NCI-H2171 treated with DMSO at 0.1 percent for 48 hours (cell line): Measurements from ENCODE around the gene CSNK1E.
A peak's percentile ranks its signal among the peaks of the same experiment; 100 is the strongest.

ENCODE experiments used
- DNase-seq: peaks from one replicate; lab custom pipeline; 2025; lab: John Stamatoyannopoulos, UW

CSNK1E gene

DNA sequence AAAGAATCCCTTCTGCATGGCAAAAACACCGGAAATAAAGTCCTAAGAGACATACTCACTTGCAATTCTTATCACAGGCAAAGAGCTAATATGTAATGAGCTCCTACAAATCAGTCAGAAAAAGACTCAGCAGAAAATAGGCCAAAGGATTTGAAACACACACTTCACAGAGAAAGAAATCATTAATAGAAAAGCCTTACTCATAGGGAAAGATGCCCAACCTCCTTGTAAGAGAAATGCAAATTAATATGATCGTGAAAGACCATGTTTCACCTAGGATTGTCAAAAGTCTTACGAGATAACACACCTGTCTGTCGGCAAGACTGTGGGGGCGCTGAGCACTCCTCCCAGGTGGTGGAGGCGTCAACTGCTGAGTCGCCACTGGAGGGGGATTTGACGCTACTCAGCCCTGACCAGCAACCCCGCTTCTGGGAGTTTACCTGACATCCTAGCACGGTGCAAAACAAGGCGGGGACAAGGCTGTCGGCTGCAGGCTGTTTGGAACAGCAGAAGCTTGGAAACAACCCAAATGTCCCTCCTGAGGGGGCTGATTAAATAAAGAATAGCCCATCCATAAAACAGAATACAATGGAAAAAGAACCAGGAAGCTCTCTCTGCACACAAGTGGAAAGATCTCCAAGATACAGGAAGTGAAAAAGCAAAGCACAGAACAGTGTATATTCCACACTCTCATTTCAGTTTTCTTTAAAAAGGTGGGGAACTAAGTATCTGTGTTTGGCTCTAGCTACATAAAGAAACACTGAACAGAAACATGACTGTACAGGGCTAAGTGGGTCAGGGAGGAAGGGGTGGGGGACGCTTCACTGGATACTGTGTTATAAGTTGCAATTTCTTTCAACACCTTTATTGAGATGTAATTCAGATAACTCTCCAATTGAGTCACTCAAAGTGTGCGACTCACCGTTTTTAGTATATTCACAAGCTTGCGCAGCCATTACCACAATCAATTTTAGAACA lies 11.5 kb downstream of the CSNK1E start:
- peak; percentile 33 for DNase-seq

- DNase-seq: no peak
Observed at GRCh38 chr22:38304526-38304925, 12.7 kb downstream of the CSNK1E start.

- no peak for DNase-seq
Observed at GRCh38 chr22:38303974-38304373, 13.3 kb downstream of the CSNK1E start.

DNA sequence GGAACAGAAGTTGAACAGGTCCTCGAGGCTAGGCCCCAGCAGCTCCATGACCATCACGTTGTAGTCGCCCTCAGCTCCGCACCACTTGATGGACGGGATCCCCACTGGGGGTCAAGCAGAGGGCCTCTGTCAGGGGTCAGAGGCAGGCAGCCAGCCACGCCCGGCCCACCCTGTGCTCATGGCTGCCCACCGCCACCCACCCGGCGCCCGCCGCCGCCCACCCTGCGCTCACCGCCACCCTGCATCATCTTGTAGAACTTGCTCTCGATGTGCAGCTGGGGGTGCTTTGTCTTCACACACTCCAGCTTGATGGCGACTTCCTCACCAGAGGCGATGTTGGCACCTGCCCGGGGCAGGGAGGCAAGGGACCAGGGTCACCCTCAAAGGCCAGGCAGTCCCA lies 14.3 kb downstream of the CSNK1E start:
- DNase-seq: no peak

DNA sequence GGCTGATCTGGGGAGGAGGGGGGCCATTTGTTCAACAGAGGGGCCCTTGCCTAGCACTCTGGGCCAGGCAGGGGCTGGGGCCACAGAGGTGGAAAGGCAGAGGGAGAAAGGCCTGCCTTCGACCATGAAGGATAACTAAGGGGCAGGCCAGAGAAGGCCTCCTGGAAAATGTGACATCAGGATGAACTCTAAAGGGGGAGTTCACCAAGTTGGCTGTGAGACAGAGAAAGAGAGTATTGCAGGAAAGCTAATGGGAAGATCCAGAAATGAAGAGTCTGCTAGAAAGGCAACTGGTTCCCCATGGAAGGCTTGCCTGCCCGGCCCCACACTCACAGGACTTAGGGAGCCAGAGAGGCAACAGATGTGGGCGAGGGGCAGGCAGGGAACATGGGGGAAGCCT lies 16.3 kb downstream of the CSNK1E start:
- DNase-seq: no peak

GRCh38 chr22:38300197-38300945 lies 16.9 kb downstream of the CSNK1E start:
- DNase-seq: no peak

DNA sequence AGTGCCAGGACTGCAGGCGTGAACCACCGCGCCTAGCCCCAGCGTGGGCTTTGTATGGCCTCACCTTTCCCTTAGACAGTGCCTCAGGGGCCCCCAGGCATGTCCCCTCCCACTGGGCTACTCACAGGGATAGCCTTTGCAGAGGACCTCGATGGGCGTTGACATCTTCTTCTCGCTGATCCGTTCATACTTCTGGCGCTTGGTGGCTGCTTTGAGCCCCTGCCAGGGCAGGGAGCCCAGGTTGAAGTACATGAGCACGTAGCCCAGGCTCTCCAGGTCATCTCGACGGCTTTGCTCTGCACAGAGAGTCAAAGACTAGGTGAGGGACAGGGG lies 17.5 kb downstream of the CSNK1E start:
- no peak for DNase-seq

DNA sequence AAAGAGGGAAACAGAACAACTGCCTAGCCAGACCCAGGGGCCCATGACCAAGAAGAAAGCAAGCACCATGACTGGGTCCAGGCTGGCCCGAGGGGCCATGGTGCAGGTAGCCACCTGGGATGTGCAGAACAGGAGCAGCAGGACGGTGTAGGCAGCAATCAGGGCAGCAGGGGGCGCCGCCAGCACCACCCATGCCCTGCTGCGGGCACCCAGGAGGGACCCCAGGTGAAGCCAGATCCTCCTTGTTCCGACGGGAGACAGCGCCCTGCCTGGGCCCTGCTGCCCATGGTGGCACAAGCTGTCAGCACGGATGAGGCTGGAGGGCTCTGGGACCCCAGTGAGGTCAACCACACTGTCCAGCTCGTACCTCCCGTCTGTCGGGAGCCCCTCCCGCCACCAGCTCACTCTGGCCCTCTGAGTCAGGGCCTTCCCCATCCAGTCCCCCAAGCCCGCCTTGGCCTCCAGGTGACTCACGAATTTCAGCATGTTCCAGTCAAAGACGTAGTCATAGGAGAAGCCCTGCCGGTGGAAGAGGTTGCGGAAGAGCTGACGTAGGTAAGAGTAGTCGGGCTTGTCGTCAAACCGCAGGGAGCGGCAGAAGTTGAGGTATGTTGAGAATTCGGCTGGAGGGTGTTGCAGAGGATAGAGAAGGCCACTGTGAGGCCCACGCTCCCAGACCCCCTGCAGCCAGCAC lies 18.8 kb downstream of the CSNK1E start:
- no peak for DNase-seq

DNA sequence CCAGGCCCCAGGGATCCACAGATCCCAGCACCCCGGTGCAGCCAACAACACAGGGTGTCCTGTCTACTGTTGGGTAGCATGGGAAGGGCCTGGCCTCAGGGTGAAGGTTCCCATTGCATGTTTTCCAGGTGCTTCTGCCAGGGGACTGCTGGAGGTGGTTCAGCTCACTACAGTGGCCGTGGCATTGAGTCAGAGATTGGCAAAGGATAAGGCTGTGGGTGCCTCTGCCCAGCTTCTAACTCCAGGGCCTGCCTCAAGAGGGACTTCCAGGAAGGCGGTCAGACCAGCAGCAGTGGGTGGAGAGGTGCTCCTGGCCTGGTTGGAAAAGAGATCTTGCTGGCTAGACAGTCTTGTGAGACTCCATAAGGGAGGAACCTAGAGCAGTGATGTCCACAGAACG lies 20.9 kb downstream of the CSNK1E start:
- no peak for DNase-seq

DNA sequence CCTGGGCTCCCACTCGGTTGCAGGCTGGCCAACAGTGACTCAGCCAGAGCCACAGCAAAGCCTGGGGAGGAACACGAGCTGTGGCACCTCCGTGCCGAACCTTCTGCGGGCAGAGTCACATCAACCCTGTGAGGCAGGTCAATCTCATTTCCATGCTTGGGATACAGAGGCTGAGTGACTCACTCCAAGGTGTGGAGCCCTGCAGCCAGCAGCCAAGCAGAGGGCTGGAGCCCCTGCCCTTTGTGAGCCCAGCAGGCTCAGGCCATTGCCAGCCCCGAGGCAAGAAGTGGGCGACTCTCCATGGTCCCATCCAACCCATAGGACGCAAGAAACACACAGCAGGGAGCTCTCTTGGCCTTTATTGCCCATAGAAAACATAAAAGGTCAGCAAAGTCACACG lies 21.4 kb downstream of the CSNK1E start:
- DNase-seq: no peak

- DNase-seq: no peak
Observed at GRCh38 chr22:38295339-38295738, 21.9 kb downstream of the CSNK1E start.

DNA sequence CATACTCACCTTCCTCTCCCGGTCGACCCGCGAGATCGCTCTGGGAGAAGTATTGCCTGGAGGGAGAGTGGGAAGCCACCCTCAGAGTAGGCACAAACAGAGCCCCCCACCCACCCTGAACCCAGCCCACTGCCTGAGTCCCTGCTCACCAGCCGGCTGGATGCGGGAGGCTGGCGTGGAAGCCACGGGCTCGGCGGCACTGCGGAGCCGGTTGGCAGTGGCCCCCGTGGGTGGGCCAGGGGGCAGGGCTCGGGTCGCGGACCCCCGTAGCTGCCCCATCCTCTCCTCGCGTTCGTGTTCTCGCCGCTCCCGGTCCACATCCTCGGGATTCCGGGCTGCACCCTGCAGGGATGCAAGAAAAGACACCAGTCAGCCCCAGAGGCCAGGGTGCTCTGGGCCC lies 23.0 kb downstream of the CSNK1E start:
- no peak for DNase-seq

DNA sequence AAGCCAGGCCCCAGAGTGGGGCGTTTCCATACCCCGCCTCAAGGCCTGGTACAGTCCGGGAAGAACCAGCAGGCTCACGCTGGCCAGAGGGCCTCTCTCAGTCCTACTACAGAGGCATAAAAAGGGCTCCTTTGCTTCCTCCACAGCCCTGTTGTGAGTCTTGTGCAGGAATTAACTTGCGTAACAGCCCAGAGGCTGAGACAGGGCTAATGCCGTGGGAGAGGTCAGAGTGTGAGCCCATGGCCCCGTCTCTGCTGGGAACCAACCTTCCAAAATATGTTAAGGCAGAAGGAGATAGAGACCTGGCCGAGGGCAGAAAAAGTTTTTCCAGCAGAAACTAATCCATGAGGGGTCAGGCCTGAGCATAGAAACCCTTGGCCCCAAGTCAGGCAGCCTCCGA lies 24.5 kb downstream of the CSNK1E start:
- no peak for DNase-seq

GRCh38 chr22:38291201-38291777 lies 25.9 kb downstream of the CSNK1E start:
- peak; percentile 85 for DNase-seq

DNA sequence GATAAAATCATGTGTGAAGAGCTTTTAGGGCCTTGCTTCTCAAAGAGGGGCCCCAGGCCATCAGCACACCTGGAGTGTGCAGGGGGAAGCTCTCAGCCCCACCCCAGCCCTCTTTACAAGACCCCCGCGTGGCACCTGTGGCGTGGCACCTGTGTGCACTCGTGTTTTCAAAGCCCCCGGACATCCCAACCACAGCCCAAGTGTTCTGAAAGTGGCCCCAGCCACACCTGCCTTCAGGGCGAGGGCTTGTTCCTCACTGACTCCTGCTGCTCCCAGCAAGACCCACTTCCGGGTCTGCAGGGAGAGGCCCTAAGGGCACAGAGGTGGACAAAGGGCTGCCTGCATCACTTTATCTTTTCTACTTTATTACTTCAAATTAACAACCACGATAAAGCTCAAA lies 26.9 kb downstream of the CSNK1E start:
- no peak for DNase-seq

GRCh38 chr22:38289583-38290082 lies 27.6 kb downstream of the CSNK1E start:
- no peak for DNase-seq

DNA sequence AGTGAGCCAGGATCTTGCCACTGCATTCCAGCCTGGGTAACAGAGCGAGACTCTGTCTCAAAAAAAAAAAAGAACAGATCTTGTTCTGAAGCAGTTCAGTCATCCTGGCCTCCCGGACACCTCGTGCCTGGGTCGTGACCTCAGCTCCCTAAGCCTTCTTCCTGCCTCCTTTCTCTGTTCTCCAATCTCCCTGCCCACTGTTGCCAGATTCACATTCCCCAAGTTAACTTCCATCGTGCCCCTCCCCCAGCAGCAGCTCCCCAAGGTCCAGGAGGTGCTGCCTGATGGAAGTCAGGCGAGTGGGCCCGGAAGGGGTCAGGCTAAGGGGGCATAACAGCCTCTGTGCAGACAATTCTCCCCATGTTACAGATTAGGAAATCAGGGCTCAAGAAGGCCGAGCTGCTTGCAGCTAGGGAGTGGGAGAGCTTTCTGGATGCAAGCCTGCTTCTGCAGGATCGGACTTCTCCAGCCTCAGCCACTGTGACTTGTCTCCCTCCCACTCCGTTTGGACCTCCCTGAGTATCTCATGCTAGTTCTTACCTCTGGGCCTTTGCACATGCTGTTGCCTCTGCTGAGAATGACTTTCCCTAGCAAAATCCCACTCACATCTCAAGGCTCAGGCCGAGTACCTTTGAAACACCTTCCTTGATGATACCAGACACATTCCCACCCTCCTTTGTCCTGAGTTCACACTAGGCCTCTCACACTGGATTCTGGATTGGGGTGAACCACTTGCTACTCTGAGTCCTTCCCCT lies 30.1 kb downstream of the CSNK1E start:
- no peak for DNase-seq

- no peak for DNase-seq
Observed at GRCh38 chr22:38285018-38285417, 32.2 kb downstream of the CSNK1E start.

DNA sequence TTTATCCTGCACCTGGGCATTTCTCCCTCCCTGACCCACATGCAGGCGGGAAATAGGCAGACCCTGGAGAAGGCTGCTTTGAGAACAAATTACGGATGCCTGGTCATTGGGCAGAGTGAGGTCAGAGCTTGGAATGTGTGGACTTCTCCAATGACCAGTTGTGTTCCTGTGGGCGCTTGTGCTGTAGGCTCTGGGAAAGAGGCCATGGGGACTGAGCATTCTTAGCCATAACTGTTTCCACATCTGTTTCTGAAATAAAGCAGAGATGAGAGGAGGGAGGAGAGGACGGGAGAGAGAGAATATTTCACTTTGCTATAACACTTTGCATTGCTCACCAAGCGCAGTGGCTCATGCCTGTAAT lies 33.2 kb downstream of the CSNK1E start:
- no peak for DNase-seq

GRCh38 chr22:38282397-38282796 lies 34.8 kb downstream of the CSNK1E start:
- no peak for DNase-seq

DNA sequence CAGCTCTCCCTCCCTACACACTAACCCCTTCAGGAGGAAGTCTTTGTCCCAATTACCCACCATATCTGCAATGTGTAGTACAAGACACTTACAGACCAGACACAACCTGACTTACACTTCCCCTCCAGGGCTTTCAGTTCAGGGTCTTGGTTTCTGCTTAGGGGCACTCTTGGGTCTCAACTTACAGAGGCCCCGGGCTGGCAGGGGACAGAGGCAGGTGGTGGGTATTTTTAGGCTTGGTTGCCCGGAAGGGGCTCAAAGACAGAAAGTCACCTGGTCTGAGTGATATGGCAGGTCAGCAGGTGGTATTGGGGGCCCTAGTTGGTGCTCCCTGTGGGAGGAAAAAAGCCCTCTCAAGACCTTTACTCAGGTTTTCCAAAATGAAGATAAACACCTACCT lies 41.1 kb downstream of the CSNK1E start:
- DNase-seq: no peak
